Effector CD8-positive, alpha-beta T cell (primary cell): Measurements from ENCODE around the gene PRDM16.
A peak's percentile ranks its signal among the peaks of the same experiment; 100 is the strongest.

Source experiments
- DNase-seq: peaks from one replicate; lab custom pipeline; 2025; lab: John Stamatoyannopoulos, UW

The PRDM16 gene

DNA sequence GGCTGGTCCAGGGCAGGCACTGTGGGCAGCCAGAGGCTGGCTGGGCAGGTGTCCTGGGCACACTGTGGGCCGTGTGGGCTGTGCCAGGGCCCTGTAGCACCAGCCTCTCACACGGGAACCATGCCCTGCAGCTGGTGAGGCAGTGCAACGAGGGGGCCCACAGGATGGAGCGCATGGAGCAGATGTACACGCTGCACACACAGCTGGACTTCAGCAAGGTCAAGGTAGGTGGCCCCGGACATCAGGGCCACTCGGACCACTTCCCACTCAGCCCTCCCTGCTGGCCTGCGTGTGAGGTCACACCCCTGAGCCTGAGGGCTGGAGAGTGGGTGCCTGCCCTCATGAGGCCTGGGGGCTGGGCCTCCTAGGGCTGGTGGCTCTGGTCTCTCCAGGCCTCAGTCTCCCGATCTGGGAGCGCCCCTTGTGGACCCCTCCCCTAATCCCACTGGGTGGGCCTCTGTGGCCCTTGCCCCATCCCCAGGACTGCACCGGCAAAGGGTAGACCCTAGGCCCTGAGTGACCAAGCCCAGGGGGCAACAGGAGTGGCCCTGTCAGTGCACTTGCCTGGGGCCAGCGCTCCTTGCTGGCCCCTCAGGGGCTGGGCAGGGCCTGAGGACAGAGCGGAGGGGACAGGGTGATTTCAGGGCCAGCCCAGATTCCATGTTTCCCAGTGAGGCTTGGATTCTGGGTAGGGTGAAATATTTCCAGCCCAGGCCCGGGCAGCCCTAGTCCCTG is 407.0 kb downstream of the PRDM16 start:
- DNase-seq = no peak

DNA sequence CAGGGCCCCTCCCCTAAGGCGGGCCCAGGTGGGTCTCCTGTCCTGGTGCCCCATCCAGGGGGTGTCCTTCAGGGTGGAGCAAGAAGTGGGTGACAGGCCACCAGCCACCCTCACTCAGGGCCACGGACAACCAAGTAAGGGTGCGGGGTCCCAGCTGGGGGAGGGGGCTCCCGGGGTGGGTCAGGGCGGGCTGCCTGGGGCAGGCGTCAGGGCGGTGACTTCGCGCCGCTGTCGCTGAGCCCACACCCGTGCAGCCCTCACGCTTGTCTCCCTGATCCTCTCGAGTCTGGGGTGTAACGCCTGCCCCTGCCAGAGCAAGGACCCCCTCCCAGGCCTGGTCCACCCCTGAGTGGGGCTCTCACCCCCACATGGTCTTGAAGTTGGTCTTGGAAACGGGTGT is 407.7 kb downstream of the PRDM16 start:
- no peak for DNase-seq

DNA sequence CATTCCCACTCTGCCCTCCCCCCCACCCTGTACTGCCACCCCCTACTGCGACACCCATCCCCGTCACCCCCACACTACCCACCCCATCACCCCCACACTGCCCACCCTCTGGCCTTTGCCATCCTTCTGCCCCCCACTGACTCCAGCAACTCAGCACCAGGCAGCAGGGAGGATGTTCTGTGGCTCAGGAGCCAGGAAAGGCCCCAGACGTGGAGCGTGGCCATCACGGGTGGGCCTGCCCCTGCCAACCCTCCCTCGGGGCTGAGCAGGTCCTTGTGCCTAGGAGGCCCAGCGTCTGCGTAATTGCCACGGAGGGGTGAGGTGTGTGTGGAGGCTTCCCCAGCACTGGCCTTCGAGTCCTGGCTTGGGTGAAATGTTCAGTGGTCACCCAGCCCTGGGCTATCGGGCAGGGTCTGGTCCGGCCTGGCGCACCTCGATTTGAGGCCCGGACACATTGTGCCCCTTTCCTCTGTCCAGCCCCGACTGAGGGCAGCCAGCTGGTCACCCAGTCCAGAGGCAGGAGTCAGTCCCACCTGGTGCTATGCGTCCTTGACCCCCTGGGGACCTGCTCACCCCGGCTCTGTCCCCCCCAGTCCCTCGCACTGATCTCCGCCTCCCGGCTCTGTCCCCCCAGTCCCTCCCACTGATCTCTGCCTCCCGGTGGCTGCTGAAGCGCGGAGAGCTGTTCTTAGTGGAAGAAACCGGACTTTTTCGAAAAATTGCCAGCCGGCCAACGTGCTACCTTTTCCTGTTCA is 408.4 kb downstream of the PRDM16 start:
- DNase-seq = no peak

DNA sequence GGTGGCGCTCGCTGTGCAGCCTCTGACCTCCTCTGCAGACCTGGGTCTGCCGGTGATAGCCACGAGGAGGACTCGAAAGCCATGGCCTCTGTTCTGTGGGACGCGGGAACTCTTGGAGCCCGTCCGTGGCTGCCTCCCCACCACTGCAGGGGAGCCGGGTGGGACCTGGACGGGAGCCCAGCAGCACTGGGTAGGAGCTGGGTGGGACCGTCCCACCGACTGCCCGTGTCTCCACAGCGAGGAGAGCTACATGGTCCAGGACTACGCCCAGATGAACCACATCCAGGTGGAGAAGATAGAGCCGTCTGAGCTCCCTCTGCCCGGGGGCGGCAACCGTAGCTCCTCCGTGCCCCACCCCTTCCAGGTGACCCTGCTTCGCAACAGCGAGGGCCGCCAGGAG is 409.2 kb downstream of the PRDM16 start:
- DNase-seq = no peak

DNA sequence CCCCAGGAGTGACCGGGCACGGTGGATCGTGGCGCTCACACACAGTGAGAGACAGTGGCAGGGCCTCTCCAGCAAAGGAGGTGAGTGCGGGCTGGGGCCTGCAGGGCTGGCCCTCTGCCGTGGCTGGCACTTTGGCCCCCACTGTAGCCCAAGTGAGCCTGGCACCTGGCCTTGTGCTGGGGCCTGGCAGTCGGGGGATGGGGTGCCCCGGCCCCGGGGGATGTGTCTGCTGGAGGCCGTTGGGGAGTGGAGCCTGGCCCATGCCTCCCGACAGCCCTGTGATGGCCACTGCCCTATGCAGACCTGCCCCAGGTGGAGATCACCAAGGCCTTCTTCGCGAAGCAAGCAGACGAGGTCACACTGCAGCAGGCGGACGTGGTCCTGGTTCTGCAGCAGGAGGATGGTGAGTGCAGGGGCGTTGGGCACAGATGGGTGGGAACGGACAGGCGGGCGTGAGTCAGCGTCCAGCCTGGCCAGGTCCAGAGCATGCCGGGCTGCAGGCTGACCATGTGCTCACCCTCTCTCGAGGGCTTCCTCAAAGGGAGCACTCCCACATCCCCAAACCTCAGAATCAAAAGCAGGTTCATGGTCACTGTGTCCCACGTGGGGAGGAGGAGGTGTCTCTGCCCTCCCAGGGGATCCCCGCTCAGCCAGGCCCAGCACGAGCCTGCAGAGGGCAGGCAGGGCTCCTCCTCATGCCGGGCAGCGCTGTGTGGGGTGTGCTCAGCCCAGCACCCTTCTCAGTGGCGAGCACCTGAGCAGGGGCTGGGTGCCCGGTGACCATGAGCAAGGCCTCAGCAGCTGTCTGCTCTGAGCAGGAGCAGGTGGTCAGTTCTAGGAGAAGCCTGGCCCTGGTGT is 410.7 kb downstream of the PRDM16 start:
- no peak for DNase-seq

DNA sequence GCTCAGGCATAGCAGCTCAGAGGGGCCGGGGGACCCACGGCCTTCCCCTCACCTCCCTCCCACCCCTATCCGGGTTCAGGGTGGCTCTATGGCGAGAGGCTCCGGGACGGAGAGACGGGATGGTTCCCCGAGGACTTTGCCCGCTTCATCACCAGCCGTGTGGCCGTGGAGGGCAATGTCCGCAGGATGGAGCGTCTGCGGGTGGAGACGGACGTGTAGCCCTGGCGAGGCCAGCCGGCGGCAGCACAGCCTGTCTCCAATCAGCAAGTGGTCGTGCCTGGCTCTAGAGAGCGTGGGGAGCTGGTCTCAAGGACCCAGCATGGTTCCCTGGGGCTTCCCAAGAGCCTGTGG is 411.3 kb downstream of the PRDM16 start:
- no peak for DNase-seq

DNA sequence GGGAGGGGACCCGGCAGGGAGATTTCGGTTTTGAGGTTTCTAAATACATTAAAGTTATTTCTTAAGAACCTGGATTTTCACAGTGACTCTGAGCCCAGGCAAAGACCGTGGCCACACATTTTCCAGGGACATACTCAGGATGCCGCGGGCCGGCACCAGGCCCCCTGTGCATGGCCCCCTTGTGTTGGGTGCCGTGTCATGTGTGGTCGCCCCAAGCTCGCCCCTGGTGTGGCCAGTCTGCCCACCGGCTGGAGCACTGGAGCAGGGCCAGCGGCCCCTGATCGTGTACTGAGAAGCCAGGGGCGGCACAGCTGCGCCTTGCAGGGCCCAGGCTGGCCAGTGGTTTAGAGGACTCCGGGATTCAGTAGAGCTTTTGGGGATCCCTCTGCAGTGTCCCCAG is 412.0 kb downstream of the PRDM16 start:
- DNase-seq = no peak

DNA sequence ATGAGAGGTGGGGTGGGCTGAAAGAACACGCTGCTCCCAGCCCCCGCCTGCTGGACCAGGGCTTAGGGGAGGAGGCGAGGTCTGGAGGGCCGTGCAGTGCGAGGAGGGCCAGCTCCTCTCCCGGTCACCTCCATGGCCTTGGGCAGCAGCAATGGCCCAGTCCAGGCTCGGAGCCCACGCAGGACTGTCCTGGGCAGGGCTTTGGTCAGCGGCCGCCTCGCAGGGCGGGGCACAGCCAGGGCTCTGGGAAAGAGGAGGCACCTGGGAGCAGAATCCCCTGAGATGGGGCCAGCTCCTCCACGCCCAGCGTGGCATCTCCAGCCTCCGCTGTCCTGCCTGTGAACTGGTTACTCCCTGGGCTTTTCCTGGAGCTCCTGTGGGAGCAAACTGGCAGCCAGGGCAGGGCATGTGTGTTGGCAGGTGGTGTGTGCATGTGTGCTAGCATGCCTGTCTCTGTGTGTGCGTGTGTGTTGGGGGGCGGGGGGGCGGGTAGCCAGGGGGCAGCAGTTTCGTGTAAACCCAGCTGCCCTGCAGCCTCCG is 412.9 kb downstream of the PRDM16 start:
- no peak for DNase-seq

DNA sequence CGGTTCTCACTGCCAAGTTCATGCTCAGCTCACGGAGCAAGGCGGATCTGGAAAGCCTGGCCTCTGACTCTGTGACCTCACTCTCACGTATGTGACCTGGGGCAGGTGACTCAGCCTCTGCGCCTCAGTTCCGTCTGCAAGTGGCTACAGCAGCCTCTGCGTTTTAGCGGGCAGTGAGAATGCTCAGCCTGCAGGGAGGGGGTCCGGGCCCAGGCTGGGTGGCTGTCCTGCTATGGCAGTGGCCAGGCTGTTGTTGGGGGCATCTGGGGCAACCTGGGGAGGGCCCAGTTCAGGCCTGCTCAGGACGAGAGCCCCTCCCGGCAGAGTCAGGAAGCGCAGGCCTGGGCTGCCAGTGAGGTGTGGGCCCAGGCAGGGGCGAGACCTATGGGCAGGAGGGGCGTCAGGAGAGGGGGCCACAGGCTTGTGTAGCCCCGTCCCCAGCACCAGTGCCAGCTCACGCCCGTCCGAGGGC is 413.4 kb downstream of the PRDM16 start:
- no peak for DNase-seq

DNA sequence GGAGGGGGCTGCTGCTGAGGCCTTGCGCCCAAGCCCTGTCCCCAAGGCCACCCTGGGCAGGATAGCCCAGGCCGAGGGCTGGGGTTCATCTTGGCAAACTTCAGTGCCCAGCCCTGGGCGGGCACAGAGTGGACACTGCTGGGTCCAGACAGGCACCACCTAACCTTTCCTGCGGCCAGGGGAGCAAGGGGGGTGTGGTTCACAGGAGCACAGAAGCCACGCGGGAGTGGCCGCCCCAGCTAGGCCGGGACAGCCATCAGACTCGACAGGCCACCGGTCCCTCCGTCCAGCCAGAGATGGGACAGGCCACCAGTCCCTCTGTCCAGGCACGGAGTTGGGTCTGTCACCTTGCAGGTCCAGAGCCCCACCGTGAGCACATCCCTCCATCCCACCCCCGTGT is 414.4 kb downstream of the PRDM16 start:
- no peak for DNase-seq

DNA sequence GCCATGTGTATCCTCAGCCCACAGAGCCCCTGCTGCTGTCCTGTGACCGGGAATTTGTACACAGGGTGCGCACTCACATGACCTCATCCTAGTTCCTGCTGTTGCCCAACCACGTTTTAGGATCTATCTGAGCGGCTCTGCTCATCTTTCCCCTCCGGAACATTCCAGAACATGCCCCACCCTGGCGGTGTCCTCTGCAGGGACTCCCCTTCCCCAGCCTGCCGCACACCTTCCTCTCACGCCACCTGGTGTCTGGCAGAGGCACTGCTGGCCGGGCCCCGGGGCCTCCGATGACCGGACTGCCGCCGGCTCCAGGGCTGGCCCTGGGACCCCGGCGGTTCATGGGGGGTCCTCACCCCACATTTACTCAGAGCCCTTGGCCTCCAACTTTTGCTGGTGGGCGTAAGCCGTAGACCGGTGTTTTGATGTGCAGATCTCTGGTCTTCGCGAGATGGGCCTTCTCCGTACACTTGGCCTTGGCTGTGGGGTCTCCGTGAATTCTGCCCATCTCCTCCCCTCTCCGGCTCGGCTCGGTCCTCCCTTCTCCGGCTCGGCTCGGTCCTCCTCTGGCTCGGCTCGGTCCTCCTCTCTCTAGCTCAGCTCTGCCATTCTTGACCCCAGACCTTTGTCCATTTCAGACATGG is 414.9 kb downstream of the PRDM16 start:
- peak; percentile 29 for DNase-seq

DNA sequence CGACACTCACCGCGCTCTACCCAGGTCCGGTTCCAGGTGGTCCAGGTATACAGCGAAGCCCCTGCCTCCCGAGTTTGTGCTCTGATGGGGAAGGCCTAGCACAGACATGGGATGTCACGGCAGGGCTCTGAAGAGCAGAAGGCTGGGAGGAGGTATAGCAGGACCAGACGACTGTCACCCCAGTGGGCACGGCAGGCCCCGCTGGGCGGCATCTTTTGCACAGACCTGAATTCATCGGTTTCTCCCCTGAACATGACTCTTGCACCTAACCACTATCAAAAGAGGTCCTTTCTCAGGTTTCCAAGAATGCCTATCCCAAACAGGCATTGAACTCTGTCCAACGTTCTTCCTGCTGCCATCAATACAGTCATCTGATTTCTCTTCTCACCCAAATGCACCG is 416.0 kb downstream of the PRDM16 start:
- no peak for DNase-seq
